Limb (tissue), 2 donors: Measurements from ENCODE around the gene SUB1.
"Not testable (repeated sequence)": the region's sequence is repeated elsewhere in the genome, so short reads cannot be mapped to it uniquely, and the experiment has no call there.

Experiments used
- DNase-seq, 2 donors: peaks; one replicate each; pipeline ENCODE4 v3.0.0-alpha.2; 2016; ENCODE audit errors: extremely low spot score in 2 of 2

The SUB1 gene

GRCh38 chr5:32598997-32599549, 13.7 kb downstream of the SUB1 start:
- no peak for DNase-seq

GRCh38 chr5:32600054-32600622, 14.8 kb downstream of the SUB1 start:
- no peak for DNase-seq

- DNase-seq: no peak
Observed at GRCh38 chr5:32601623-32602295, 16.4 kb downstream of the SUB1 start.

- no peak for DNase-seq
Observed at GRCh38 chr5:32602906-32603305, 17.5 kb downstream of the SUB1 start.

- no peak for DNase-seq
Observed at GRCh38 chr5:32604800-32605765, 19.7 kb downstream of the SUB1 start.

GRCh38 chr5:32605766-32606152, 20.4 kb downstream of the SUB1 start:
- no peak for DNase-seq

- no peak for DNase-seq
Observed at GRCh38 chr5:32612134-32612888, 27.0 kb downstream of the SUB1 start.

- DNase-seq: peak; percentile 77 to 89
Observed at GRCh38 chr5:32613050-32613672, 27.8 kb downstream of the SUB1 start.

GRCh38 chr5:32615236-32615635, 29.9 kb downstream of the SUB1 start:
- no peak for DNase-seq

- no peak for DNase-seq
Observed at GRCh38 chr5:32618962-32619361, 33.6 kb downstream of the SUB1 start.

GRCh38 chr5:32621256-32621655, 35.9 kb downstream of the SUB1 start:
- DNase-seq: no peak

- DNase-seq: no peak
Observed at GRCh38 chr5:32625106-32625505, 39.7 kb downstream of the SUB1 start.

GRCh38 chr5:32625547-32625946, 40.2 kb downstream of the SUB1 start:
- DNase-seq: no peak

- no peak for DNase-seq
Observed at GRCh38 chr5:32627219-32627870, 42.0 kb downstream of the SUB1 start.

GRCh38 chr5:32628049-32628844, 42.9 kb downstream of the SUB1 start:
- no peak for DNase-seq

GRCh38 chr5:32630867-32631491, 45.6 kb downstream of the SUB1 start:
- no peak for DNase-seq

GRCh38 chr5:32633017-32633416, 47.7 kb downstream of the SUB1 start:
- DNase-seq: not testable (repeated sequence)

GRCh38 chr5:32638309-32638708, 53.0 kb downstream of the SUB1 start:
- DNase-seq: no peak

GRCh38 chr5:32639943-32640342, 54.6 kb downstream of the SUB1 start:
- DNase-seq: no peak
